Suprapubic skin (tissue), 4 donors: ENCODE measurements around the gene B3GNT8.

Experiments
- EP300 ChIP-seq: sonication (generic); formaldehyde crosslinking; IDR thresholded peaks from one replicate; pipeline ENCODE4 v1.6.1; 2017; ENCODE audit warnings: antibody characterized with exemption
- POLR2AphosphoS5 ChIP-seq, 3 donors: sonication (generic); formaldehyde crosslinking; IDR thresholded peaks; one replicate each; pipeline ENCODE4 v1.6.1; 2017; ENCODE audit warnings: antibody characterized with exemption in 3 of 3
- TF ChIP-seq, protein P1 (sequence below), 2 donors: fragments of 200-600 bp in 1 of 2; fragments of 450-650 bp in 1 of 2; sonication (generic) in 1 of 2; IDR thresholded peaks; one replicate each; pipeline ENCODE4 v1.5.1; 2016 to 2019; ENCODE audit warnings: antibody characterized with exemption in 2 of 2, mild to moderate bottlenecking in 1 of 2, moderate library complexity in 1 of 2

- TF ChIP-seq POLR2AphosphoS5 (IDR thresholded peaks at IDR 0.05) (no peak), EP300 (no peak)
- TF ChIP-seq, protein P1, sequence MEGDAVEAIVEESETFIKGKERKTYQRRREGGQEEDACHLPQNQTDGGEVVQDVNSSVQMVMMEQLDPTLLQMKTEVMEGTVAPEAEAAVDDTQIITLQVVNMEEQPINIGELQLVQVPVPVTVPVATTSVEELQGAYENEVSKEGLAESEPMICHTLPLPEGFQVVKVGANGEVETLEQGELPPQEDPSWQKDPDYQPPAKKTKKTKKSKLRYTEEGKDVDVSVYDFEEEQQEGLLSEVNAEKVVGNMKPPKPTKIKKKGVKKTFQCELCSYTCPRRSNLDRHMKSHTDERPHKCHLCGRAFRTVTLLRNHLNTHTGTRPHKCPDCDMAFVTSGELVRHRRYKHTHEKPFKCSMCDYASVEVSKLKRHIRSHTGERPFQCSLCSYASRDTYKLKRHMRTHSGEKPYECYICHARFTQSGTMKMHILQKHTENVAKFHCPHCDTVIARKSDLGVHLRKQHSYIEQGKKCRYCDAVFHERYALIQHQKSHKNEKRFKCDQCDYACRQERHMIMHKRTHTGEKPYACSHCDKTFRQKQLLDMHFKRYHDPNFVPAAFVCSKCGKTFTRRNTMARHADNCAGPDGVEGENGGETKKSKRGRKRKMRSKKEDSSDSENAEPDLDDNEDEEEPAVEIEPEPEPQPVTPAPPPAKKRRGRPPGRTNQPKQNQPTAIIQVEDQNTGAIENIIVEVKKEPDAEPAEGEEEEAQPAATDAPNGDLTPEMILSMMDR (IDR thresholded peaks at IDR 0.05): no peak
Measured at GRCh38 chr19:41445575-41445974, 18.4 kb upstream of the B3GNT8 start.
